IPS-15b (cell line): ENCODE data around the gene EML4.
"Not testable (repeated sequence)": the region's sequence is repeated elsewhere in the genome, so short reads cannot be mapped to it uniquely, and the experiment has no call there.

Experiments used
- H3K27me3 ChIP-seq: one replicate; pipeline ENCODE4 v1.6.1; 2013; ENCODE audit warnings: low read length; ENCODE audit not compliant: control insufficient read depth, insufficient read depth
- H3K36me3 ChIP-seq: one replicate; pipeline ENCODE4 v1.6.1; 2013; ENCODE audit warnings: low read length; ENCODE audit not compliant: control insufficient read depth, insufficient read depth
- H3K4me1 ChIP-seq: one replicate; pipeline ENCODE4 v1.6.1; 2013; ENCODE audit warnings: mild to moderate bottlenecking, low read length; ENCODE audit not compliant: control insufficient read depth, insufficient read depth
- H3K4me3 ChIP-seq: one replicate; pipeline ENCODE4 v1.5.1; 2013; ENCODE audit warnings: low read depth, low read length
- H3K9ac ChIP-seq: one replicate; pipeline ENCODE4 v1.6.1; 2013; ENCODE audit warnings: low read depth, mild to moderate bottlenecking, low read length
- H3K9me3 ChIP-seq: one replicate; pipeline ENCODE4 v1.6.1; 2013; ENCODE audit warnings: mild to moderate bottlenecking, low read length; ENCODE audit not compliant: control insufficient read depth, insufficient read depth

Gene EML4

DNA sequence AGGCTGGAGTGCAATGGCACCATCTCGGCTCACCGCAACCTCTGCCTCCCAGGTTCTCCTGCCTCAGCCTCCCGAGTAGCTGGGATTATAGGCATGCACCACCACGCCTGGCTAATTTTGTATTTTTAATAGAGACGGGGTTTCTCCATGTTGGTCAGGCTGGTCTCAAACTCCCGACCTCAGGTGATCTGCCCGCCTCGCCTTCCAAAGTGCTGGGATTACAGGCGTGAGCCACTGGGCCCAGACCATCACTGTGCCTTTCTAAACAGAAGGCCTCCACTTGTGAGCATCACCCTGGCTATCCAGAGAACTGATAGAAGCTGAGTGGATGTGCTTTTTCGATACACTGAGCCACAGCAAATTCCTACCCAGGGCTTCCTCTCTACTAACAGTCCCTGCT is 38.3 kb upstream of the EML4 start:
- peaks cover 17% of the 10 kb centered on the region for H3K4me1 ChIP-seq
- H3K36me3 ChIP-seq = not testable (repeated sequence)

DNA sequence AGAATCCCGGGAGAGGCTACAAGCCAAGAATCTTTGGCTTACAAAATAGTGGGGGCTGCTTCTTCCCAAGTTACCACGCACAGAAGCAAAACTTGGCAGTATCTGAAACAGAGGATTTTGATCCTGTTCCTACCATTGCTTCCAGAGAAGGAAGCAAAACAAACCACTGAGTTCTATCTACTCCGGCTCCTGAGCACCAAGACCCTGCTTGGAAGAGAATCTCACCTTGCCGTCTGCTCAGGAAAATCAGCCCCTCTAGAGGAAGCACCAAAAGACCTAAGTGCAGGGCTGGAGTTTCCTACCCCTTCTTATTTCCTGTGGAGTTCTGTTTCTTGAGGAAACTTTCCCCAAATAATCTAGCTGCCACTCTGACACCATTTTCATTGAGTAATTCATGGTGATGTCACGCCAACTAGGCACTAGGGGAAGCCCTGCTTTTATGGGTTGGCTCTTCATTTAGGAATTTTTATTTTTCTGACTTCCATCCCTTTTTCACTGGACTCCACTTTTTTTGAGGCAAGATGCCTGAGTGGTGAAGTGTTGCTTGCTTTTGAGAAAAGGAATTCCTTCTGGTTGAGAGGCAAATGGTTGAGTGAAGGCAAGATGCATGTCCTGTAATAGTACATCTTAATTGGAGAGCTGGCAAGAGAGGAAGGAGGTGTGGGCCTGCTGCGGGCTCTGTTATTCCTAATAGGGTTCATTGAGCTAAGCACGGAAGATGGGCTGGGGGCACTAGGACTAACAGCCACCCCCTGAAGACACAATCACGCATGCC is 36.8 kb upstream of the EML4 start:
- no peak overlapping the region for H3K9ac ChIP-seq
- no peak overlapping the region for H3K4me3 ChIP-seq
- peaks cover 14% of the 10 kb centered on the region for H3K4me1 ChIP-seq

More for the DNA sequence above, 38.3 kb upstream of the EML4 start:
- H3K9me3 ChIP-seq, H3K9ac ChIP-seq, H3K4me3 ChIP-seq: not testable (repeated sequence)
- H3K27me3 ChIP-seq = peaks cover 12% of the 10 kb centered on the region

DNA sequence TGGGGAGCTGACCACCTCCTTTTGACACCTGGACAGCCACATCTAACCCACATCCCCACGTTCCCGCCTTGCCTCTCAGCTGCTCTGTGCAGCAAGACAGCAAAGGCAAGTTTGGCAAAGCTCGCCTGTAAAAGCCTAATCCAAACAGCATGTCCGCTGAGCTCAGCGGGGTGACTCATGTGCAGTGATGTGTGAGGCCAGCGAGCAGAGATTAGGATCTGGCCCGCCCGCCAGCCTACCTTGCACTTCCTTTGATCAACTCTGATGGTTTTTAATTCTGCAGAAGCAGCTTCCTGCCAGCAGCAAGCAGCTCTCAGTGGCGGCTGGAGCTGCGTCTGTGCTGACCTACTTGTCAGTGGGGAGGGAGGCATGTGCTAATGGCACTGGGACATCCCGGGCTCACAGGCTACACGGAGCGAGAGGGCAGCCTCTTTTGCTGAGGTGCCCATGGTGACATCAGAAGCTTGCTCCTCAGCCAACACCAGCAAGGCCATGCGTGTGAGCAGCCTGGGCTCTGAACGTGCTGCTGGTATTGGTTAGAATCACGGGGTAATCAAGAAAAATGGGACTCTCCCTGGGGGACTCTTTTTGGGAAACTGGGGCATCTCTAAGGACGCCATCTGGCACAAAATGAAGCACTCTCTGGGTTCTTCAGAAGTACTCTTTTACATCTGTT is 36.0 kb upstream of the EML4 start:
- H3K9me3 ChIP-seq = no peaks in the 10 kb centered on the region
- no peak overlapping the region for H3K9ac ChIP-seq
- no peaks in the 10 kb centered on the region for H3K36me3 ChIP-seq
- H3K4me1 ChIP-seq = peaks cover 14% of the 10 kb centered on the region
- no peak overlapping the region for H3K4me3 ChIP-seq
- peaks cover 12% of the 10 kb centered on the region for H3K27me3 ChIP-seq

More for the DNA sequence above, 36.8 kb upstream of the EML4 start:
- no peaks in the 10 kb centered on the region for H3K36me3 ChIP-seq
- H3K27me3 ChIP-seq = peaks cover 12% of the 10 kb centered on the region
- no peaks in the 10 kb centered on the region for H3K9me3 ChIP-seq

DNA sequence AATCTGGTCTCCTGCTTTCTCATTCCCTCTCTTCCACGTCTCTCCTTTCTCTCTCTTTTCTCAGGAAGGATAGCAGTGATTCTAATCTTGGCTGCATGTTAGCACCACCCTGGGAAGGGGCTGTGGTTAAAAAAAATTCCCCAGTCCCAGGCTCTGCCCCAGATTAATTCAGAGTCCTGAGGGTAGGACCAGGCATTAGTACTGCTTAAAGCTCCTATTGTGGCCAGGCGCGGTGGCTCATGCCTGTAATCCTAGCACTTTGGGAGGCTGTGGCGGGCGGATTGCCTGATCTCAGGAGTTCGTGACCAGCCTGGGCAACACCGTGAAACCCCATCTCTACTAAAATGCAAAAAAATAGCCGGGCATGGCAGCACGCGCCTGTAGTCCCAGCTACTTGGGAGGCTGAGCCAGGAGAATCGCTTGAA is 35.4 kb upstream of the EML4 start:
- peaks cover 12% of the 10 kb centered on the region for H3K27me3 ChIP-seq
- H3K36me3 ChIP-seq = no peaks in the 10 kb centered on the region
- H3K9me3 ChIP-seq = no peaks in the 10 kb centered on the region
- no peak overlapping the region for H3K4me3 ChIP-seq
- no peak overlapping the region for H3K9ac ChIP-seq
- H3K4me1 ChIP-seq = peaks cover 14% of the 10 kb centered on the region

DNA sequence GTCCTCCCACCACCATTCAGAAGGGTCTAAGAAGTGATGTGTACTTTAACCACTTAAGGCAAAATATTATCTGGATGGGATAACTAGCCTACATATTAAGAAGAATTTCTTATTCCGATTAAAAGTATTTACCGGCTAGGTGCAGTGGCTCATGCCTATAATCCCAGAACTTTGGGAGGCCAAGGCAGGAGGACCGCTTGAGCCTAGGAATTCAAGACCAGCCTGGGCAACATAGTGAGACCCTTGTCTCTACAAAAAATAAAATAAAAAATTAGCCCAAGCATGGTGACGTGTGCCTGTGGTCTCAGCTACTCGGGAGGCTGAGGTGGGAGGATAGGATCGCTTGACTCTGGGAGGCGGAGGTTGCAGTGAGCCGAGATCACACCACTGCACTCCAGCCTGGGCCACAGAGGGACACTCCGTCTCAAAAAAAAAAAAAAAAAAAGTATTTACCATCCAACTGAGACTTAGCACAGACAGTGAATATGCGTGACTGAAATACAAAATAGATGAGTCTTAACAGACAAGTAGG is 34.7 kb upstream of the EML4 start:
- H3K36me3 ChIP-seq, H3K9me3 ChIP-seq, H3K4me3 ChIP-seq, H3K9ac ChIP-seq: not testable (repeated sequence)
- Histone ChIP-seq H3K27me3 (peaks cover 12% of the 10 kb centered on the region), H3K4me1 (peaks cover 14% of the 10 kb centered on the region)

DNA sequence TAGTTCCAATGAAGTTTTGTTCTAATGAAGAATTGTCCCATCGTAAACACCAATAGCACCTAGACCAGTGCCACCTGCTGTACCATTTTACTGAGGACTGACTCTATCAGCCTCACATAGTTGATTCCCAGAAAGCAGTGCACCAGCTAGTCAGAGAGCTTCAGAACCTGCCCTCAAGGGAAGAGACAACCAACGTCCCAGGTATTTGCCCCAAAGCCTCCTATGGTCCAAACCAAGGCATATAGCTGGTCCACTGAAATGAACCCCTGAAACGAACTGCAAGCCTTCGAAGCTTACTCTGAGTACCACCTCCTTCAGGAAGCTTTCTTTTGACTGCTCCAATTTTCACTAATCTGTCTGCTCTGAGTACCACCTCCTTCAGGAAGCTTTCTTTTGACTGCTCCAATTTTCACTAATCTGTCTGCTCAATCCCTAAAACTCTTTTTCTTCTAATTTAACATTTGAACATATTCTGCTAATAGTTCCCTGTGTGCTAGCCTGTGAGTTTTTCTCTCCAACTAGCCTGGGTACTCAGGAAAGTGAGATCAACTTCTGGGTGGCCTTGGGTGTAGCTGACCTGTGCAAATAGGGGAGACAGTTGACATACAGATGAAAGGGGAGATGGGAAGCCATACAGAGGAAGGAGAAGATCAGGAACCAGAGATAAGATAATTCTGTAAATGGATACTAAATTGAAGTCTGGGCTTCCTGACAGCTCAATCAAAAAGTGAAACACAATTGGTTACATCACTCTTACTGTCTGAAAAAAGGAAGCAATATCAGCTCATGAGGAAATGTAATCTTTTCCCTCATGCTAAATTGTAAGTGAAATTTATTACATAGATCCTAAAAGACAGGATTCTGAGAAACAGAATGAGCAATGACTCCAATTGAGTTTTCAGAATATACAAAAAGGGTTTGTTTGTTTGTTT is 33.5 kb upstream of the EML4 start:
- Histone ChIP-seq H3K9ac (no peak overlapping the region), H3K9me3 (no peaks in the 10 kb centered on the region), H3K27me3 (peaks cover 12% of the 10 kb centered on the region), H3K4me1 (peaks cover 14% of the 10 kb centered on the region), H3K4me3 (no peak overlapping the region), H3K36me3 (no peaks in the 10 kb centered on the region)

DNA sequence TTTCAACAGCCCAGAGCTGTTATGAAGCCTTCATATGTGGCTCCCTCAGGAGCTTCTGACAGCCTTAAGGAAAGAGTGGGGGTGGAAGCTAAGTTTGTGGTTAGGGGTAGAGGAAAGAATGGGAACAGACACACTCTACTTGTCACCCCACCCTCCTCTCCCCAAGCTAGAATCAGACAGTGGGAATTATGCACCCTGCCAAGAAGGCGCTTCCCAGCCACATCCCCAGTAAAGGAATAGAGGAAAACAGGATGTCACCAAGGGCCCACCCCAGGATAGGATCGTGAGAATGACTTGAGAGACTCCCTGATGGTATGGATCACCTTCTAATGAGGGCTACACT is 32.4 kb upstream of the EML4 start:
- H3K9me3 ChIP-seq = no peaks in the 10 kb centered on the region
- H3K27me3 ChIP-seq = peaks cover 12% of the 10 kb centered on the region
- H3K9ac ChIP-seq = no peak overlapping the region
- peaks cover 17% of the 10 kb centered on the region for H3K4me1 ChIP-seq
- no peaks in the 10 kb centered on the region for H3K36me3 ChIP-seq
- no peak overlapping the region for H3K4me3 ChIP-seq

DNA sequence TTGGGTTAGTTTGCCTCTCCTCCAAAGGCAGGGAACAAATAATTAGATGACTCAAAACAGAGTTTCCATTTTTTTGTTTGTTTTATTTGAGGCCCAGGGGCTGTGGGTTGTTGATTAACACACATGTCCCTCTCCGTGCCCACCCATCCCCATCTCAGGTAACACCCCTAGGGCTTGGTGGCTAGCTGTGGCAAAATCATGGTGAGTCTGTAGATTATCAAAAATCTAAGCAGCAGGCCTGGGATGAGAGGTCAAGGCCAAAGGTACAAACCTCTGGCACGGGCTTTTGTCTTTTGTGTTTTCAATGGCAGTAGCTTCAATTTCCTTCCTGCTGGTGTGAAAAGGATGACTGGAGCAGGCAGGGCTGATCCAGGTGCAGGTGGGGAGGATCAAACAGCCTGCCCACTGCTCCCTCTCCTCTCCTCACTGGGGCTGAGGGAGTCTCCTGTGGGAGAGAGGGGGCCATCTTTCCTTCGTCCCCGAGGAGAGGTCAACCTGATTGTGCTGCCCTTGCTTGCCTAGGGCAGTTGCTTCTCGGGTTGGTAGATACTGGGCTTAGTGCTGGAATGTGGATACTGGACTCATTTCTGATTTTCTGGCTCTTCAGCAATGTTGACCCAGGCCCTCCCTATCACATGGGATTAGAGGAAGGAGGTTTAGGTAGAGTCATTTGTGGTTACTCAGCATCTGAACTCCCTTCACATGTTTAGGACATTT is 31.9 kb upstream of the EML4 start:
- no peaks in the 10 kb centered on the region for H3K36me3 ChIP-seq
- no peaks in the 10 kb centered on the region for H3K9me3 ChIP-seq
- H3K9ac ChIP-seq = no peak overlapping the region
- H3K4me3 ChIP-seq = no peak overlapping the region
- H3K27me3 ChIP-seq = peaks cover 12% of the 10 kb centered on the region
- H3K4me1 ChIP-seq = peaks cover 21% of the 10 kb centered on the region

DNA sequence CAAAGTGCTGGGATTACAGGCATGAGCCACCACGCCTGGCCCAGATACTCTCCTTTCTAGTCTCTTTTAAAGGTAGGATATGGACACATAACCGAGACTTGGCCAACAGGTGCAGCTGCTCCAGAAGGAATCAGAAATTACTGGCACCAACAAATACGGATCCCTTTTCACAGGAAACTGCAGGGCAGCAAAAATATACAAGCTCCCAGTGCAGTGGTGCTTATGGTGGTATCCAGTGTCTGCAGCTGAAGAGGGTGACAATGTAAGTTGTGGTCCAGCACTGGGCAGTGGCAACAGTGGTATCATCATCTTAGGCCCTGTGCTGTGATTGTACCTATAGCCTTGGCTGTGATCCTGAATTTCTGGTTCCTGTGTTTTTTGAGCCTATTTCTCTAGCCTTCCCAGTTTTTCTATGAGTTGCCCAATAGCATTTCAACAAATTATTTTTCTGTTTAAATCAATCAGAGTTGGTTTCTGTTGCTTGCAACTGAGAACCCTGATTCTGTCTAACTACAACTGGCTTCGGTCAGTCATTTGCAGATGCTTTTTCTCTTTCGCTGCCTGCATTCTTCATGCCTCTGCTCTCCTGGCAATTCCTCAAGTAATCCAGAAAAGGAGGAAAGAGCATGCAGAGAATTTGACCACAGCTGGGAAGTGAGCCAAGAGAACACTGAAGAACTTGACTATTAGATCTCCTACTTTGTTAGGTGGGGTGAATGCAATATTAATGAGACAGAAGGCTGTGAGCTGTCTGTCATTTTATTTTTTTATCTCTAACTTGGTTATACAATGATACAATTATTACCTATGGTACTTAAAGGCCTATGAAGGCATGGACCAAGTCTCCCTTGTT is 30.8 kb upstream of the EML4 start:
- Histone ChIP-seq H3K27me3 (peaks cover 3% of the 10 kb centered on the region), H3K36me3 (no peaks in the 10 kb centered on the region), H3K9me3 (no peaks in the 10 kb centered on the region), H3K9ac (no peak overlapping the region), H3K4me1 (peaks cover 16% of the 10 kb centered on the region), H3K4me3 (no peak overlapping the region)

DNA sequence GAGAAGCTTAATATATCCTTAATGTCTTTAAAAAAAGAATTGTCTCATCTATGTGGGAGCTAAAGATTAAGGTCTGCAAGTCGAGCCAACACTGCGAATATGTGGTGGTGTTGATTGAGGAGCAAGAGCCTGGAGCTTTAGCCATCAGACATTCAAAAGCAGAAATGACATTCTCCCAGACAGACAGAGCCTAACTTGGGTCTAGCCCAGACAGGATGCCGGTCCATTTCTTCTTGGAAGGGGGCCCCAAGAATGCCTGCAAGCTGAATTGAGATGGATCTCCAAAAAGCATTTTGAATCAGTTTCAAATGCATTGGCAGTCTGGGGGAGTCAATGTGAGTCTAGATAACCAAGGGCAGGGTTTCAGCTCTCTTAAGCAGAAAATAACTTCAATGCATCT is 30.1 kb upstream of the EML4 start:
- H3K9me3 ChIP-seq = no peaks in the 10 kb centered on the region
- H3K9ac ChIP-seq = no peak overlapping the region
- H3K4me3 ChIP-seq = no peak overlapping the region
- no peaks in the 10 kb centered on the region for H3K36me3 ChIP-seq
- no peaks in the 10 kb centered on the region for H3K27me3 ChIP-seq
- peaks cover 13% of the 10 kb centered on the region for H3K4me1 ChIP-seq
